Neuronal stem cell (in vitro differentiated cells): ENCODE results near the gene THUMPD3.

Source experiments
- DNase-seq: peaks from one replicate; pipeline ENCODE4 v3.0.0-alpha.2; 2013; ENCODE audit warnings: low spot score
- H2AFZ ChIP-seq: one replicate; pipeline ENCODE4 v1.6.1; 2013; ENCODE audit warnings: mild to moderate bottlenecking, low read length, inconsistent platforms
- H2AK5ac ChIP-seq: 2 replicates; pipeline ENCODE4 v1.6.1; 2013; ENCODE audit warnings: low read depth, mild to moderate bottlenecking, inconsistent platforms, low read length, moderate library complexity, mixed read lengths
- H2BK120ac ChIP-seq: 2 replicates; pipeline ENCODE4 v1.6.1; 2013; ENCODE audit warnings: low read depth, mild to moderate bottlenecking, inconsistent platforms, low read length, moderate library complexity, mixed read lengths
- H2BK12ac ChIP-seq: one replicate; pipeline ENCODE4 v1.6.1; 2013; ENCODE audit warnings: low read length, inconsistent platforms
- H2BK15ac ChIP-seq: 2 replicates; pipeline ENCODE4 v1.6.1; 2013; ENCODE audit warnings: mild to moderate bottlenecking, low read length, inconsistent platforms, mixed read lengths
- H2BK5ac ChIP-seq: one replicate; pipeline ENCODE4 v1.6.1; 2013; ENCODE audit warnings: inconsistent platforms, mild to moderate bottlenecking, low read length, moderate library complexity
- H3K14ac ChIP-seq: one replicate; pipeline ENCODE4 v1.6.1; 2013; ENCODE audit warnings: low read length, inconsistent platforms
- H3K18ac ChIP-seq: 2 replicates; pipeline ENCODE4 v1.6.1; 2013; ENCODE audit warnings: low read length, inconsistent platforms
- H3K23ac ChIP-seq: 2 replicates; pipeline ENCODE4 v1.6.1; 2013; ENCODE audit warnings: low read depth, mild to moderate bottlenecking, mixed read lengths, low read length, inconsistent platforms; ENCODE audit not compliant: poor library complexity
- H3K27ac ChIP-seq: replicated peaks from 3 replicates; pipeline ENCODE4 v1.5.1; 2013; ENCODE audit warnings: low read length, inconsistent platforms
- H3K27me3 ChIP-seq, 3 experiments: 2 replicates each; pipeline ENCODE4 v1.6.1; 2013; ENCODE audit warnings: low read length in 3 of 3, mild to moderate bottlenecking in 2 of 3, inconsistent platforms in 1 of 3, low read depth in 1 of 3, mixed read lengths in 1 of 3, moderate library complexity in 1 of 3; ENCODE audit not compliant: control insufficient read depth in 3 of 3, insufficient read depth in 3 of 3
- H3K36me3 ChIP-seq, 2 donors: replicated peaks in 1 of 2; 2 replicates each; pipeline ENCODE4 v1.6.1; 2013; ENCODE audit warnings: low read length in 2 of 2; ENCODE audit not compliant: control insufficient read depth in 2 of 2, insufficient read depth in 2 of 2
- H3K4ac ChIP-seq: 2 replicates; pipeline ENCODE4 v1.6.1; 2013; ENCODE audit warnings: inconsistent platforms, mild to moderate bottlenecking, low read length, moderate library complexity
- H3K4me1 ChIP-seq, 2 donors: 1 replicate in 1 of 2; 2 replicates in 1 of 2; pipeline ENCODE4 v1.6.1; 2013; ENCODE audit warnings: low read length in 2 of 2, low read depth in 1 of 2; ENCODE audit not compliant: control insufficient read depth in 2 of 2, insufficient read depth in 1 of 2
- H3K4me2 ChIP-seq: one replicate; pipeline ENCODE4 v1.6.1; 2013; ENCODE audit warnings: mild to moderate bottlenecking, low read length, inconsistent platforms; ENCODE audit not compliant: insufficient read depth, poor library complexity, severe bottlenecking
- H3K4me3 ChIP-seq, 2 donors: 2 replicates each; pipeline ENCODE4 v1.5.1; 2013; ENCODE audit warnings: low read length in 2 of 2, mild to moderate bottlenecking in 2 of 2, inconsistent platforms in 1 of 2, moderate library complexity in 1 of 2
- H3K79me1 ChIP-seq: one replicate; pipeline ENCODE4 v1.6.1; 2013; ENCODE audit warnings: low read depth, mild to moderate bottlenecking, inconsistent platforms, low read length, moderate library complexity
- H3K9ac ChIP-seq: one replicate; pipeline ENCODE4 v1.6.1; 2013; ENCODE audit warnings: mild to moderate bottlenecking, low read depth, low read length, inconsistent platforms; ENCODE audit not compliant: poor library complexity
- H3K9me3 ChIP-seq, 2 donors: replicated peaks in 1 of 2; 2 replicates each; pipeline versions ENCODE3 to v1.6.1; 2013; ENCODE audit warnings: low read length in 2 of 2, mild to moderate bottlenecking in 2 of 2, inconsistent platforms in 1 of 2, low read depth in 1 of 2, mixed read lengths in 1 of 2, moderate library complexity in 1 of 2; ENCODE audit not compliant: control insufficient read depth in 2 of 2, insufficient read depth in 1 of 2
- H4K8ac ChIP-seq: one replicate; pipeline ENCODE4 v1.6.1; 2013; ENCODE audit warnings: low read depth, mild to moderate bottlenecking, inconsistent platforms, low read length, moderate library complexity
- H4K91ac ChIP-seq: one replicate; pipeline ENCODE4 v1.6.1; 2013; ENCODE audit warnings: low read length, low read depth, mild to moderate bottlenecking, inconsistent platforms; ENCODE audit not compliant: poor library complexity
- WGBS, 2 donors: extraction: QIAGEN DNeasy Blood & Tissue Kit; methylation state at CpG; one replicate each; pipeline ENCODE4 v1.1.7; 2013; ENCODE audit warnings: missing lambda C conversion rate in 2 of 2, mixed read lengths in 1 of 2; ENCODE audit not compliant: insufficient read length in 2 of 2, insufficient replicate concordance in 1 of 2; ENCODE audit errors: extremely low coverage in 2 of 2; 5-methylcytosine and 5-hydroxymethylcytosine counted together

Gene THUMPD3

GRCh38 chr3:9422712-9423424 lies 60.0 kb downstream of the THUMPD3 start:
- Histone ChIP-seq H3K14ac (no peak overlapping the region), H3K27me3 (no peaks in the 10 kb centered on the region), H3K9ac (no peak overlapping the region), H3K4me2 (no peak overlapping the region), H3K4me1 (peaks cover 0 to 31% of the 10 kb centered on the region in 2 donors), H2BK5ac (no peak overlapping the region), H3K27ac (peak overlapping the region; percentile 40), H3K4ac (no peak overlapping the region), H2AFZ (no peak overlapping the region), H3K23ac (no peak overlapping the region), H3K36me3 (peaks cover 10 to 57% of the 10 kb centered on the region in 2 donors), H2BK15ac (no peak overlapping the region), H2BK12ac (no peak overlapping the region), H2AK5ac (no peak overlapping the region), H2BK120ac (no peak overlapping the region), H3K18ac (no peak overlapping the region), H3K4me3 (no peak overlapping the region), H4K8ac (no peak overlapping the region), H4K91ac (no peak overlapping the region), H3K79me1 (peaks cover 6% of the 10 kb centered on the region), H3K9me3 (no peaks in the 10 kb centered on the region)
- no CpG with 5 or more reads among the region's 5 CpGs for WGBS, 2 donors
- peak; percentile 49 for DNase-seq

DNA sequence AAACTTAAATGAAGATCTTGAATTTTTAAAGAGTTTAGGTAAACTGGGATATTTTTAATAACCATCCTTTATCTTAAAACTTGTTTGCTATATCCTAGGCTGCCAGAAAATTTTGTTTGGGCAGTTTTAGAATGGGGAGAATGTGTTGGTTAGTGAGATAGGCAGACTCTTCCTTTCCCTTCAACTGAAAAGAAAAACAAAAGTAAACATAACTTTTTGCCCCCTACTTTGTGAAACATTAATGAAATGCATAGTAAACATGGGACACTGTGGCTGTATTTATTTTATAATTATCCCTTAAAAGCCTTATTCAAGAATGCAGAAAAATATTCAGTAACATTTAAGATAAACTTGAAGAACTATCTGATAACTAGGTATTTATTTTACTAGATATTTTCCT lies 65.6 kb downstream of the THUMPD3 start:
- no peak overlapping the region for H3K27ac ChIP-seq
- no peak overlapping the region for H4K91ac ChIP-seq
- no peak overlapping the region for H3K18ac ChIP-seq
- H3K4me3 ChIP-seq, result no peak overlapping the region
- H3K4me2 ChIP-seq, result no peak overlapping the region
- peaks cover 26 to 100% of the 10 kb centered on the region in 2 donors for H3K36me3 ChIP-seq
- no peak overlapping the region for H2BK12ac ChIP-seq
- no peak overlapping the region for H2BK15ac ChIP-seq
- H3K9ac ChIP-seq, result no peak overlapping the region
- H3K79me1 ChIP-seq, result peaks cover 6% of the 10 kb centered on the region
- H3K14ac ChIP-seq, result no peak overlapping the region
- H2BK120ac ChIP-seq, result no peak overlapping the region
- H4K8ac ChIP-seq, result no peak overlapping the region
- no peak for DNase-seq
- H3K9me3 ChIP-seq, result no peaks in the 10 kb centered on the region
- H2AK5ac ChIP-seq, result no peak overlapping the region
- H2BK5ac ChIP-seq, result no peak overlapping the region
- no peak overlapping the region for H3K4ac ChIP-seq
- H2AFZ ChIP-seq, result no peak overlapping the region
- no peaks in the 10 kb centered on the region for H3K27me3 ChIP-seq
- H3K23ac ChIP-seq, result no peak overlapping the region
- peaks cover 0 to 6% of the 10 kb centered on the region in 2 donors for H3K4me1 ChIP-seq

DNA sequence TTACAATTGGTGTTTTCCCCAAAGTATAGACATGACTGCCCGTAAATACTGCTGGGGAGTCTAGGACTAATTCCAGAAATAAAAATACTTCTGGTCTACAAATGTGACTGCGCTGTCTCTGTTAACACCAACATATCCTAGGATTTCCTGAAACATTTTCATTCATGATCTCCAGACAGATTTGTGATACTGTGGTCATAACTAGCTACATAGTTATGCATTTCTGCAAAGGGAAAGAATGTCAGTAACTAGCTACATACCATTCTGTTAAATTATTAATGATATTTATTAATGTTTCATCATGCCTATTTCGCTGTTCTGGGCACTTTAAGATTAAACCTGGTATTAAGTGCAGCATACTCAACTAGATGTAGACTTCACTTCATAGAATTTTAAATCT lies 67.9 kb downstream of the THUMPD3 start:
- H2BK12ac ChIP-seq, result no peak overlapping the region
- no peak overlapping the region for H3K23ac ChIP-seq
- H4K8ac ChIP-seq, result no peak overlapping the region
- no peak overlapping the region for H3K9ac ChIP-seq
- no peak overlapping the region for H3K4me3 ChIP-seq
- H2AFZ ChIP-seq, result no peak overlapping the region
- no peak overlapping the region for H3K14ac ChIP-seq
- no peaks in the 10 kb centered on the region for H3K9me3 ChIP-seq
- no peak overlapping the region for H3K4me2 ChIP-seq
- H3K36me3 ChIP-seq, result peaks cover 42 to 100% of the 10 kb centered on the region in 2 donors
- no peaks in the 10 kb centered on the region for H3K27me3 ChIP-seq
- no peak for DNase-seq
- no peak overlapping the region for H4K91ac ChIP-seq
- H2AK5ac ChIP-seq, result no peak overlapping the region
- no peaks in the 10 kb centered on the region for H3K4me1 ChIP-seq
- no peak overlapping the region for H3K4ac ChIP-seq
- no peak overlapping the region for H2BK5ac ChIP-seq
- peaks cover 6% of the 10 kb centered on the region for H3K79me1 ChIP-seq
- WGBS, 2 donors, result no CpG with 5 or more reads among the region's 3 CpGs
- no peak overlapping the region for H2BK120ac ChIP-seq
- no peak overlapping the region for H2BK15ac ChIP-seq
- no peak overlapping the region for H3K18ac ChIP-seq
- no peak overlapping the region for H3K27ac ChIP-seq

- Histone ChIP-seq H3K27me3 (no peaks in the 10 kb centered on the region), H3K27ac (no peak overlapping the region), H2BK120ac (no peak overlapping the region), H2AFZ (no peak overlapping the region), H2AK5ac (no peak overlapping the region), H2BK12ac (no peak overlapping the region), H3K14ac (no peak overlapping the region), H3K9ac (no peak overlapping the region), H3K23ac (no peak overlapping the region), H3K4me3 (no peak overlapping the region), H3K4ac (no peak overlapping the region), H2BK15ac (no peak overlapping the region), H3K4me2 (no peak overlapping the region), H3K9me3 (no peaks in the 10 kb centered on the region), H3K36me3 (peaks cover 45 to 100% of the 10 kb centered on the region in 2 donors), H4K91ac (no peak overlapping the region), H3K4me1 (no peaks in the 10 kb centered on the region), H4K8ac (no peak overlapping the region), H2BK5ac (no peak overlapping the region), H3K18ac (no peak overlapping the region), H3K79me1 (no peaks in the 10 kb centered on the region)
- no peak for DNase-seq
- WGBS, 2 donors, result no CpG with 5 or more reads among the region's 15 CpGs
Observed at GRCh38 chr3:9433627-9434521, 71.0 kb downstream of the THUMPD3 start.
